Renal cortical epithelial cell (primary cell): ENCODE measurements around the gene USP34. TPM values are rescaled to one million over a fixed set of nuclear protein-coding genes. Genes with fewer than 3 reads are reported as not detected.
"Not testable (repeated sequence)": the region's sequence is repeated elsewhere in the genome, so short reads cannot be mapped to it uniquely, and the experiment has no call there.

Experiments
- DNase-seq: peaks from one replicate; pipeline ENCODE4 v3.0.0-alpha.2; 2011; ENCODE audit warnings: low read depth
- total RNA-seq: library from RNA; depleted of rRNA; stranded (reverse); fragments of >200 nt; gene quantifications from 2 replicates; pipeline ENCODE4 v1.2.3, GENCODE V29; 2014

USP34 gene, protein sequence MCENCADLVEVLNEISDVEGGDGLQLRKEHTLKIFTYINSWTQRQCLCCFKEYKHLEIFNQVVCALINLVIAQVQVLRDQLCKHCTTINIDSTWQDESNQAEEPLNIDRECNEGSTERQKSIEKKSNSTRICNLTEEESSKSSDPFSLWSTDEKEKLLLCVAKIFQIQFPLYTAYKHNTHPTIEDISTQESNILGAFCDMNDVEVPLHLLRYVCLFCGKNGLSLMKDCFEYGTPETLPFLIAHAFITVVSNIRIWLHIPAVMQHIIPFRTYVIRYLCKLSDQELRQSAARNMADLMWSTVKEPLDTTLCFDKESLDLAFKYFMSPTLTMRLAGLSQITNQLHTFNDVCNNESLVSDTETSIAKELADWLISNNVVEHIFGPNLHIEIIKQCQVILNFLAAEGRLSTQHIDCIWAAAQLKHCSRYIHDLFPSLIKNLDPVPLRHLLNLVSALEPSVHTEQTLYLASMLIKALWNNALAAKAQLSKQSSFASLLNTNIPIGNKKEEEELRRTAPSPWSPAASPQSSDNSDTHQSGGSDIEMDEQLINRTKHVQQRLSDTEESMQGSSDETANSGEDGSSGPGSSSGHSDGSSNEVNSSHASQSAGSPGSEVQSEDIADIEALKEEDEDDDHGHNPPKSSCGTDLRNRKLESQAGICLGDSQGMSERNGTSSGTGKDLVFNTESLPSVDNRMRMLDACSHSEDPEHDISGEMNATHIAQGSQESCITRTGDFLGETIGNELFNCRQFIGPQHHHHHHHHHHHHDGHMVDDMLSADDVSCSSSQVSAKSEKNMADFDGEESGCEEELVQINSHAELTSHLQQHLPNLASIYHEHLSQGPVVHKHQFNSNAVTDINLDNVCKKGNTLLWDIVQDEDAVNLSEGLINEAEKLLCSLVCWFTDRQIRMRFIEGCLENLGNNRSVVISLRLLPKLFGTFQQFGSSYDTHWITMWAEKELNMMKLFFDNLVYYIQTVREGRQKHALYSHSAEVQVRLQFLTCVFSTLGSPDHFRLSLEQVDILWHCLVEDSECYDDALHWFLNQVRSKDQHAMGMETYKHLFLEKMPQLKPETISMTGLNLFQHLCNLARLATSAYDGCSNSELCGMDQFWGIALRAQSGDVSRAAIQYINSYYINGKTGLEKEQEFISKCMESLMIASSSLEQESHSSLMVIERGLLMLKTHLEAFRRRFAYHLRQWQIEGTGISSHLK (N-terminal part only)
- total RNA-seq: 76.2 and 182 TPM in 2 replicates

DNA sequence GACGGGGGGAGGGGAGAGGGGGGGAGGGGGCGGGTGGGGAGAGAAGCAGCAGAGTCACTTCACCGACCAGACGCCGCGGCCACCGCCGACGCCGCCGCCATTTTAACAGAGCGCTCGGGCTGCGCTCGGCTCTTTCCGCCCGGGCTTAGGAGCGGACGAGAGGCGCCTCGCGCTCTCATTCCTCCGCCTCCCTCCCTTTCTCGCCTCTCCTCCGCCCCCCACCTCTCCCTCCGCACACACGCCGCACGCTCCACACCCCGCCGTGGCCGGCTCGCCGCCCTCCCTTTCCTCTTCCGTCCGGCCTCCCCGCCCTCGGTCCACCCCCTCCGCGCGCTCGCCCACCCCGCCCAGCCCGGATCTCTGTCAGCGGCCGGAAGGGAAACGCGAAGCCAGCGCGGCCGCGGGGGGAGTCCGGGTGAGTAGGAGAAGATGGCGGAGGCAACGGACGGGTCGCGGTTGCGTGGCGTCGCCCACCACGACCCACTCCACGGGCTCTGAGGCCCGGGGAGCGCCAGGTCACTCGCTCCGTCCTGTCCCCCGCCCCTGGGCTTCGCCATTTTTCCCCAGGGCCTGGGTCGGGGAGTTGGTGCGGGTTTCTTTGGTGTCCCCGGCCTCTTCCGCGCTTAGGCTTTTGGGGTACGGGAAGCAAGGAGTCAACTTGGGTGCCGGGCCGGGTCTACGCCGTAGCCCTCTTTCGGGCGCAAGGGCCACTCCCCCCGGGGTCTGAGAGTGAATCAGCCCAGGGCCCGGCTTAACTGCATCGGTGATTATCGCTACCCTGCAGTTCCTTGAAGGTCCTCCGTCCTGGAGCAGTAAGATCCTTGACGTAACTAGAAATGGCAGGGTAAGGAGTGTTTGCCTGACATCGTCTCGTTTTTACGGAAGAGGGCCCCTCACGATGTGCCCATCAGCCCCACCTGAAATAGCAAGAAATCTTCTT lies at the start of gene USP34:
USP34 (minus strand) TSS at position 123 of the 940 bp plus-strand sequence. CDS start 395 bp downstream, outside the sequence.
- peak; percentile 81 for DNase-seq

DNA sequence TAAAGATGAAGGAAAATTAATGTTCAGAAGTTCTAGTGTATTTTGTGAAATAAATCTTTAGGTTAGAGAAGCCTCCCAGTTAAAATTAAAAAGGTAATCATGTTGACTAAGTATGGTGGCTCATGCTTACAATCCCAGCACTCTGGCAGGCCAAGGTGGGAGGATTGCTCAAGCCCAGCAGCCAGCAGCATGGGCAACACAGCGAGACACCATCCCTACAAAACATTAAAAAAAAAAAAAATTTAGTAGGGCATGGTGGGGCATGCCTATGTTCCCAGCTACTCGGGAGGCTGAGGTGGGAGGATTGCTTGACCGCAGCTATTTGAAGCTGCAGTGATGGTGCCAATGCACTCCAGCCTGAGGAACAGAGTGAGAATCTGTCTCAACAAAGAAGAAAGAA lies 49.4 kb upstream of the USP34 start:
- DNase-seq: no peak

DNA sequence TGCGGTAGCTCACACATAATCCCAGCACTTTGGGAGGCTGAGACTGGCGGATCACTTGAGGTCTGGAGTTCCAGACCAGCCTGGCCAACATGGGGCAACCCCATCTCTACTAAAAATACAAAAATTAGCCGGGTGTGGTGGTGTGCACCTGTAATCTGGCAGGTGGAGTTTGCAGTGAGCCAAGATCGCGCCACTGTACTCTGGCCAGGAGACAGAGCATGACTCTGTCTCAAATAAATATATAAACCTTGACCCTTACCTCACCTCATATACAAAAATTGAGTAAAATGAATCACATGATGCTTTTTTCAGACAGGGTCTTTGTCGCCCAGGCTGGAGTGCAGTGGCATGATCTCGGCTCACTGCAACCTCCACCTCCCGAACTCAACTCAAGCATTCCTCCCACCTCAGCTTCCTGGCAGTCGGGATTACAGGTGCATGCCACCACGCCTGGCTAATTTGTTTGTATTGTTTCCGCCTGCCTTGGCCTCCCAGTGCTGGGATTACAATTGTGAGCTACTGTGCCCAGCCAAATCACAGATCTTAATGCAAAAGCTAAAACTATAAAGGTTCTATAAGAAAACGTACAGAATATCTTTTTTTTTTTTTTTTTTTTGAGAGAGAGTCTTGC lies 42.0 kb upstream of the USP34 start:
- DNase-seq: no peak

DNA sequence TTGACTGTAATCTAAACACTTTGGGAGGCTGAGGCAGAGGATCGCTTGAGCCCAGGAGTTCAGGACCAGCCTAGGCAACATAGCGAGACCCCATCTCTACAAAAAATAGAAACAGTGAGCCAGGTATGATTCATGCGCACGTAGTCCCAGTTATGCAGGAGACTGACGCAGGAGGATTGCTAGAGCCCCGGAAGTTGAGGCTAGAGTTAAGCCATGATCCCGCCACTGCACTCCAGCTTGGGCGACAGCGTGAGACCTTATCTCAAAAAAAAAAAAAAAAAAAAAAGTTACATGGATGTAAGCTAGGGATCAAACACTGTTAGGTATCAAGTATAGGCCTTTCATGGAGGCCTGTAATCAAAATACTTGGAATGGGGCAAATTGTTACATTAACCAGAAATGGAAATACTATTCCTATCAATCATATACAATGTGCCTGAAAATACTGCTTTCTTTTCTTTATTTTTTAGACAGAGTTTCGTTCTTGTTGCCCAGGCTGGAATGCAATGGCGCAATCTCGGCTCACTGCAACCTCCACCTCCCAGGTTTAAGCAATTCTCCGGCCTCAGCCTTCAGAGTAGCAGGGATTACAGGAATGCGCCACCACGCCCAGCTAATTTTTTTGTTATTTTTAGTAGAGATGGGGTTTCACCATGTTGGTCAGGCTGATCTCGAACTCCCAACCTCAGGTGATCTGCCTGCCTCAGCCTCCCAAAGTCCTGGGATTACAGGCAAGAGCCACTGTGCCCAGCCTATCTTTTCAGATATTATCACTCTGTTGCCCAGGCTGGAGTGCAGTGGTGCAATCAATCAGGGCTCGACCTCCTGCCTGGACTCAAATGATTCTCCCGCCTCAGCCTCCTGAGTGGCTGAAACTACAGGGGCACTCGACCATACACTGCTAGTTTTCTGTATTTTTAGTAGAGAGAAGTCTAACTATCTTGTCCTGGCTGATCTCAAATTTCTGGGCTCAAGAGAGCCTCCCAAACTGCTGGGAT lies 40.1 kb upstream of the USP34 start:
- DNase-seq: no peak

DNA sequence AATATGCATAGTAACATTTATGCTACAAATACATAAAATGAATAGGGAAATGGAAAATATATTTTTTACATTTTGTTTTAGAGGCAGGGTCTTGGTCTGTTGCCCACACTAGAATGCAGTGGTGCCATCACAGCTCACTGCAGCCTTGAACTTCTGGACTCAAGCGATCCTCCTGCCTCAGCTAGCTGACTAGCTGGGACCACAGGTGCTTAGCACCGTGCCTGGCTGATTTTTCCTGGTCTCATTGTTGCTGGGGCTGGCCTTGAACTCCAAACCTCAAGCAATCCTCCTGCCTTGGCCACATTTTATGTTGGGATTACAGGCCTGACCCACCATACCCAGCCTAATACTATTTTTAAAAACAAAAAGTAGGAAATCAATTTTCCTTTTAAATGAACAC lies 34.1 kb upstream of the USP34 start:
- DNase-seq: no peak

DNA sequence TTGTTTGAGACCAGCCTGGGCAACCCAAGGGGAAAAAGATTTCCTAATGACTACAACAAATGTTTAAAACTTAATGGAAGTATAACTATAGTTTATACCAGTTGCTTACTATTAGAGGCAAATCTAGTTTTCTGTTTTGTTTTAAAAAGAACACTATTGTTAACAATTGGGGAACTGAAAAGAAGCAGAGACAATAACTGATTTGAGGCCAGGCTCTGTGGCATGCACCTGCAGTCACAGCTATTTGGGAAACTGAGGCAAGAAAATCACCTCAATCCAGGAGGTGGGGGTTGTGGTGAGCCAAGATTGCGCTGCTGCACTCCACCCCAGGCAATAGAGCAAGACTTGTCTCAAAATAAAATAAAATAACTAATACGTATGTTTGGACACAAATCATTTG lies 28.2 kb upstream of the USP34 start:
- no peak for DNase-seq

DNA sequence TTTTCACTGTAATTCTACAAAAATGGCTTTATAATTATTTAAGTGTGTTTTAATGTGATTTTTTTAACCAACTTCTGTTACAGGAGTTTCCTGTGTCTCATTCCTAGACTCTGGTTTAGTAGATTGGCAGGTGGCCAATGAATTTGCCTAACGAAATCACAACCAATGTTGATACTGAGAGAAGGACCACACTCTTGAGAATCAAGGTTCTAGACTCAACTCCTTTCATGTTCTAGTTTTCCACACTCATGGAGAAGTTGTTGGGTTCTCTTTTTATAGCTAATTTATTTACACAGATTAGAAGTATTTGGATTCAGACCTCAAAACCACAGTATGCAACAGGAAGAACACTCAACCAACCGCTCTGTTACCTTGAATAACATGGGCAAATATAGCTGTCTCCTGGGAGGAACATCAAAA lies 22.6 kb upstream of the USP34 start:
- DNase-seq: peak; percentile 47

DNA sequence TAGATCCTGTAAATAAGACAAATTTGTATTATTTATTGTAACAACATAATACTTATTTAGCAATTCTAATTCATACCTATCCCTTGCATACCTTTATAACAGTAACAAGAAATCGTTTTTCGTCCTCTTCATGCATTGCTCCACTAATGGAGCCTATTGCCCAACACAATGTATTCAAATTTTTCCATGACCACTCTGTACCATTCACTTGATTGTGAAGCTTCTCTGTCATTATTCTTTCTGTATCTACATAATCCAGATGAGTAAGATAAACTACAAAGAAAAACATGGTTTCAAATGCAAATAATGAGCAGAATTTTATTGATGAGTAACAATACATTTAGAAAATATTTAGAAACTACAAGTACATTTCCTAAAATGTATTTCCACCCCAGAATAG lies 21.6 kb upstream of the USP34 start:
- no peak for DNase-seq

DNA sequence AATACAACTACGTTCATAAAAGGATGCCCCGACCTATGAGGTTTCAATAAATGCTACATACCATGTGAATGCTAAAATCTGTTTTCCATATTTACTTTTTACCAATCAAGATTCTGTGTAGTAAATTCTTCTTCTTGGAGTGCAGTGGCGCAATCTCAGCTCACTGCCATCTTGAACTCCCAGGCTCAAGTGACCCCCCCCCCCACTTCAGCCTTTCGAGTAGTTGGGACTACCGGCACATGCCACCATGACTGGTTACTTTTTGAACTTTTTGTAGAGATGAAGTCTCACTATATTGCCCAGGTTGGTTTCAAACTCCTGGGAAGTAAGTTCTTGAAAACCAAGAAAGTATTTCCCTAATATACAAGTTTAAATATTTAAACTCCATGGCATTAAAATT lies 14.4 kb upstream of the USP34 start:
- DNase-seq: no peak

DNA sequence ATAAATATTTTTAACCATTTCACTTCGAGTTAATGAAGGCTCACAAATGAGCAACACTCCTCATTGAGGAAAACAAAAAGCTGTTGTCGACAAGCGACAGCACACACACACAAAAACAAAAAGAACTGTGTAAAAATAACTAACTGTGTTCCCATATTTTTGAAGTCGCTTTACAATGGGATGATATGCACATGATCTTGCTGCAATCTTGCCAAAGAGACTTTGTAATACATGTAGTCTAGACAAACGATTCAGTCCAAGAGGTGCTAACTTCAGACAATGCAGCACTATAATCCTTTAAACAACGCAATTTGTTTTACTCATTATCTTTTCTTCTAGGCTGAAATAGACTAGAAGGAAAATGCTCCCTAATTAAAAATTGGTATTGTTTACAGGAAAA lies 7.2 kb upstream of the USP34 start:
- DNase-seq: no peak

DNA sequence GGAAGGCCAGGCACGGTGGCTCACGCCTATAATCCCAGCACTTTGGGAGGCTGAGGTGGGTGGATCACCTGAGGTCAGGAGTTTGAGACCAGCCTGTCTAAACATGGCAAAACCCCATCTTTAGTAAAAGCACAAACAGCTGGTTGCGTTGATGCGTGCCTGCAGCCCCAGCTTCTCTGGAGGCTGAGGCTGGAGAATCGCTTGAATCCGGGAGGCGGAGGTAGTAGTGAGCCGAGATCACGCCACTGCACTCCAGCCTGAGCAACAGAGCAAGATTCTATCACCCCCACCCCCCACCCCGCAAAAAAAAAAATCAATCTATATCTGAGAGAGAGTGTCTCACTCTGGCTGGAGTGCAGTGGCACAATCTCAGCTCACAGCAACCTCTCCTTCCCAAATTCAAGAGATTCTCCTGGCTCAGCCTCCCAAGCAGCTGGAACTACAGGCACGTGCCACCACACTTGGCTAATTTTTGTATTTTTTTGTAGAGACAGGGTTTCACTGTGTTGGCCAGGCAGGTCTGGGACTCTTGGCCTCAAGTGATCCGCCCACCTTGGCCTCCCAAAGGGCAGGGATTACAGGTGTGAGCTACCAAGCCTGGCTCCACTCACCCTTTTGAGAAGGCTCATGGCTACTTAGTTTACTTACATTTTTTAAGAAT lies 6.2 kb upstream of the USP34 start:
- DNase-seq: not testable (repeated sequence)

DNA sequence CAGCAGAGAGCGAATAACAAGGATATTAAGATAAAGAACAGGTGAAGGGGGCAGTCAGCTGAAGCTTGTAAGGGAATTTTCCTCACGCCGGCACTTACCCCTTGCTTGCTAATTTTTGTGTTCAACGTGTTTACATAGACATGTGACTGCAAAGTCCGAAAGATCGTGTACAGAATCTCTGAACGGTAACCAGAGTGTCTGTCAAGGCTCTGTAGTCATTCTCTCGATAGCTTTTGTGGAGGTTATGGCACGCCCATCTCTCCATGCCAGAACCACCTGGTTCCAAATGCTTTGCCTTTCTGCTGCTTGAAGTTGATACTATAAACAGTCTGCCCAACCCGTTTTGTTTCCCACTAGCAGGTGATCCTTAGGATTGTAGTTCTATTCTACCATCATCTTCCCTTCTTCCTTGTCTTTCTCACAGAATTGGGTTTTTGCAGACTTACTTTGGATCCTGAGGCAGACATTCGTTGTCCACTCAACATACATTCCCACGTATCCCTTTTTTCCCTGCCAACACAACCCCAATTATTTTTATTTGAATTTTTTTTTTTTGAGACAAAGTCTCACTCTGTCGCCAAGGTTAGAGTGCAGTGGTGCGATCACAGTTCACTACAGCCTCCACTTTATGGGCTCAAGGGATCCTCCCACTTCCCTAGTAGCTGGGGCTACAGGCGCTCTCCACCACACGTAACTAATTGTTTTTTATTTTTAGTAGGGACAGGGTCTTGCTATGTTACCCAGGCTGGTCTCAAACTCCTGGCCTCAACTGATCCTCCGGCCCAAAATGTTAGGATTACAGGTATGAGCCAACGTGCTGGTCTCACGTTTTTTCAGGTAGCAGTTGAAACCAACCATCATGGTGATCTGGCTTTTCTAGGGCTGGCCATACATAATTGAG lies 1.3 kb upstream of the USP34 start:
- DNase-seq: no peak

DNA sequence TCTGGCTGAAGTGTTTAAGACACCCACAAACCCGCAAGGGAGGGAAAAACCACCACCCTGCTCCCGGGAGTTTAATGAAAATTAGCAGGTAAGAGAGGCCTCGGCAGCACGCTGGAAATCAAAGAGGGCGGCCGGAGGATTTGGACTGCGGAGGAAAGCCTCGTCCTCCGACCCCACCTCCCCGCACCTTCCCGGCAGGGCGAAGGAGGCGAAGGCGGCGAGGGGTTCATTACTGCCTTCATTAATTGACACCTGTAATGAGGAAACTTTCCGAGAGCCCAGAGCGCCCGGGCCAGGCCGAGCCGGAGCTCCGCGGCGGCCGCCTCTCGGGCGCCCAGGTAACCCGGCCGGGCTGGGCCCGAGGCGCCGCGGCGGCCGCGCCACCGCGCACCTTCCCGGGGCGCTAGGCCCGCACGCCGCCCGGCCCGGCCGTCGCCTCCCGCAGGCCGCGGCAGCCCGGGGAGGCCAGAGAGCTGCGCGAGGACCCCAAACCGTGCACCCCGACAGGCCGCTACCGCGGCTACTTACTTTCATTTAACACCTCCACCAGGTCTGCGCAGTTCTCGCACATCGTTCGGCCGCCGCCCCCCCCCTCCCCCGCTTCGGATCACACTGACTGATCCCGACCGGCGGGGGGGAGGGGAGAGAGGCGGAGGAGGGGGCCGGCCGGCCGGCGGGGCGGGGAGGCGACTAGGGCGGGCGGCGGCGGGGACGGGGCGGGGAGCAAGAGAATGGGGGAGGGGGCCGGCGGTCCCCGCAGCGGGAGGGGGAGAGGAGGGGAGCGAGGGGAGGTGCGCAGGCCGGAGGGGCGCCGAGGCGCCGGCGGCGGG lies 550 bp downstream of the USP34 start:
- no peak for DNase-seq

DNA sequence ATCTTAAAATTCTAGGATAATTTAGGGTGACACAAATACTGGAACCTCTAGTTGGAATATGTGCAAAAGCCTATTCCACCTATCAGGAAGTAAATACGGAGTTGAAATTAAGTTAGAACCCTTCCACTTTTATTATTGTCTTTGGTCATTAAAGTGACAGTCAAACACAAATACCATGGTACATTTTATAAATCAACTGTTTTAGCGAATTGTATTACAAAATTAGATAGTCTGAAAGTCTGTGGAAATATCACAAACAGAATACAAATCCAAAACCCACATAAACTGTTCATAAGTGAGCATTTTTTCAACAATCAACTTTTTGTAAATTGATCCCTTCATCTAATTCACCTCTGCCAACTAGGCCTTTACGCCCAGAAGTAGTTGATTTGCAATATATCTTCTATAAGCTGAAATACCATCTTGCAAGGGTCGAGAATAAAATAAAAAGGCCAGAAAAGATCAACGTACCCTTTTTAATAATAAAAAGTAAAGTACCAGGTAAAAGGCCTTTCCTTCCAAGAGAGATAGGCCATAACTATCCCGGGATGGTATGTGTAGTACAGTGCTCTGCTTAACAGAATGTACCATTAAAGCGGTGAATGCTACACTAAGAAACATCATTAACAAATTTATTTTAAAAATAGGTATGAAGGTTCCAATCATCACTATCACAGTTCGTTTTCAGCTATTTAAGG lies 1.3 kb downstream of the USP34 start:
- DNase-seq: no peak

DNA sequence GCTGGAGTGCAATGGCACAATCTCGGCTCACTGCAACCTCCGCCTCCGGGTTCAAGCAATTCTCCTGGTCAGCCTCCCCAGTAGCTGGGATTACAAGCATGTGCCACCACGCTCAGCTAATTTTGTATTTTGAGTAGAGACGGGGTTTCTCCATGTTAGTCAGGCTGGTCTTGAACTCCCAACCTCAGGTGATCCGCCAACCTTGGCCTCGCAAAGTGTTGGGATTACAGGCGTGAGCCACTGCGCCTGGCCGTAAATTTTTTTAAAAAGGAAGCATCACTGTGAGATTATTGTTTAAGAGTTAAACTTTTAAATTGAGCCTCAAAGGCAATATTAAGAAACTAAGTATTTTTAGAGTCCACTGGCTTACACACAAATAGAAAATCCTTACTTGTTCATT lies 2.7 kb downstream of the USP34 start:
- DNase-seq: not testable (repeated sequence)

DNA sequence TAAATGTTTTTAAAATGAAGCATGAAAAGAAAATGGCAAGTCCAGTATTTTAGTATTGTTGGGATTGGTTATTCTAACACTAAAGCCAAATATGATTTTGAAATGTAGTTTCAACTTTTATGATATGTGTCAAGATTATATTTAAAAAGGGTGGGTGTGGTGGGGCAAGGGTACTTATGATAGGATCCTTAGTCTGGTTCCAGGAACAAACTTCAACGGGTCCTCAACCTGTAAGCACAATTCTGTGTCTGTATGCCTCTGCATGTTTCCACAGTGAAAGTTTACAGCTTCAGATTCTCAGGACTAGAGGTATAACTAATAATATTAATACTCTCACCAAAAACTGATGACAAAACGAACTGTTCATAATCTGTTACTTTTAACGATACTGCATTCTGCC lies 5.8 kb downstream of the USP34 start:
- DNase-seq: no peak
